Dermis microvascular lymphatic vessel endothelial cell (primary cell): ENCODE measurements around the gene ST6GALNAC2. TPM values are rescaled to one million over a fixed set of nuclear protein-coding genes. Genes with fewer than 3 reads are reported as not detected.
"Not testable (repeated sequence)": the region's sequence is repeated elsewhere in the genome, so short reads cannot be mapped to it uniquely, and the experiment has no call there.

Experiments
- DNase-seq, 2 donors: peaks; one replicate each; pipeline versions ENCODE4 v3.0.0 to v3.0.0-alpha.2; 2010; ENCODE audit warnings: low read depth in 2 of 2
- total RNA-seq: library from RNA; depleted of rRNA; stranded (reverse); fragments of >200 nt; gene quantifications from 2 replicates; pipeline ENCODE4 v1.2.1, GENCODE V29; 2014

ST6GALNAC2 gene
- total RNA-seq, 1 donor from 2014 or later = 0.13 TPM

- no peak for DNase-seq
Measured at GRCh38 chr17:76528528-76529223, 57.0 kb downstream of the ST6GALNAC2 start.

- no peak for DNase-seq
Measured at GRCh38 chr17:76528156-76528527, 57.5 kb downstream of the ST6GALNAC2 start.

GRCh38 chr17:76527430-76528111 lies 58.1 kb downstream of the ST6GALNAC2 start:
- DNase-seq = peak in 1 of 2 donors; percentile 78

GRCh38 chr17:76527016-76527415 lies 58.6 kb downstream of the ST6GALNAC2 start:
- not testable (repeated sequence) for DNase-seq

- not testable (repeated sequence) for DNase-seq
Measured at GRCh38 chr17:76525513-76525833, 60.2 kb downstream of the ST6GALNAC2 start.

GRCh38 chr17:76524598-76525512 lies 60.8 kb downstream of the ST6GALNAC2 start:
- DNase-seq = no peak

GRCh38 chr17:76523084-76524037 lies 62.3 kb downstream of the ST6GALNAC2 start:
- DNase-seq = peak in 1 of 2 donors; percentile 47

- DNase-seq = not testable (repeated sequence)
Measured at GRCh38 chr17:76521683-76522082, 64.0 kb downstream of the ST6GALNAC2 start.

- DNase-seq = no peak
Measured at GRCh38 chr17:76521262-76521661, 64.4 kb downstream of the ST6GALNAC2 start.

GRCh38 chr17:76519048-76519966 lies 66.4 kb downstream of the ST6GALNAC2 start:
- no peak for DNase-seq

- no peak for DNase-seq
Measured at GRCh38 chr17:76517638-76518038, 68.0 kb downstream of the ST6GALNAC2 start.

Other genes with a start within 250 kb of the ST6GALNAC2 start
- 71.8 and 129 TPM in 2 replicates for gene PRPSAP1, start 231.9 kb downstream of the ST6GALNAC2 start, total RNA-seq
- 196 and 380 TPM in 2 replicates for gene SPHK1, start 201.3 kb downstream of the ST6GALNAC2 start, total RNA-seq
- 12.7 and 17.3 TPM in 2 replicates for gene UBE2O, start 132.7 kb downstream of the ST6GALNAC2 start, total RNA-seq
- not detected in 2 replicates for gene AANAT, start 118.3 kb downstream of the ST6GALNAC2 start, total RNA-seq
- 11.7 and 17.3 TPM in 2 replicates for gene RHBDF2, start 84.4 kb downstream of the ST6GALNAC2 start, total RNA-seq
- 1.8 and 2.5 TPM in 2 replicates for gene CYGB, start 48.2 kb downstream of the ST6GALNAC2 start, total RNA-seq
- 0.39 and 0.89 TPM in 2 replicates for gene PRCD, start 45.8 kb downstream of the ST6GALNAC2 start, total RNA-seq
- gene ST6GALNAC1, start 57.9 kb upstream of the ST6GALNAC2 start, total RNA-seq = not detected in 2 replicates
- gene MXRA7, start 125.1 kb upstream of the ST6GALNAC2 start, total RNA-seq = 140 and 141 TPM in 2 replicates
- gene JMJD6, start 140.7 kb upstream of the ST6GALNAC2 start, total RNA-seq = 11.7 and 15.7 TPM in 2 replicates
- 17.5 and 22.1 TPM in 2 replicates for gene METTL23, start 141.0 kb upstream of the ST6GALNAC2 start, total RNA-seq
- 184 and 229 TPM in 2 replicates for gene SRSF2, start 151.5 kb upstream of the ST6GALNAC2 start, total RNA-seq
- gene MFSD11, start 152.3 kb upstream of the ST6GALNAC2 start, total RNA-seq = 25.2 and 28.8 TPM in 2 replicates